Activated T-cell treated with anti-CD3 and anti-CD28 coated beads, Interleukin-2, amount 50 U/mL, for 4 hours (primary cell): ENCODE measurements around the gene IQGAP2. TPM values are rescaled to one million over a fixed set of nuclear protein-coding genes. Genes with fewer than 3 reads are reported as not detected.
A peak's percentile ranks its signal among the peaks of the same experiment; 100 is the strongest.

Experiments
- ATAC-seq, 2 donors: fragments of 200-7000 bp; cut with Tn5 transposase; one replicate each; pipeline ENCODE4 v1.10.0; 2021
- DNase-seq: peaks from one replicate; pipeline ENCODE4 v3.0.0-alpha.2; 2020
- H3K27me3 Mint-ChIP-seq: one replicate; pipeline ENCODE4 v1.8.0; 2021; ENCODE audit warnings: low read depth, mixed read lengths
- H3K36me3 Mint-ChIP-seq: one replicate; pipeline ENCODE4 v1.8.0; 2022; ENCODE audit warnings: mixed read lengths; ENCODE audit not compliant: insufficient read depth
- H3K4me1 Mint-ChIP-seq: one replicate; pipeline ENCODE4 v1.8.0; 2021; ENCODE audit warnings: low read depth, mixed read lengths
- H3K4me3 Mint-ChIP-seq: one replicate; pipeline ENCODE4 v1.8.0; 2021; ENCODE audit warnings: mild to moderate bottlenecking, moderate library complexity, mixed read lengths
- H3K9me3 Mint-ChIP-seq: one replicate; pipeline ENCODE4 v1.8.0; 2021; ENCODE audit warnings: mixed read lengths
- total RNA-seq, 3 donors: library from RNA; stranded (reverse); gene quantifications; one replicate each; pipeline ENCODE4 v1.2.1, GENCODE V29; 2021

IQGAP2 gene
- total RNA-seq, 3 donors from 2014 or later = 34.8 to 59.4 (median 38.3) TPM

GRCh38 chr5:76705574-76705973 is 302.5 kb downstream of the IQGAP2 start:
- Mint-ChIP-seq H3K27me3 (no peaks in the 10 kb centered on the region), H3K4me3 (no peak overlapping the region), H3K36me3 (peaks cover 29% of the 10 kb centered on the region), H3K4me1 (peaks cover 4% of the 10 kb centered on the region), H3K9me3 (no peaks in the 10 kb centered on the region)
- DNase-seq (no peak), ATAC-seq (no peak)

GRCh38 chr5:76709762-76710161 is 306.7 kb downstream of the IQGAP2 start:
- no peak for ATAC-seq
- Mint-ChIP-seq H3K4me3 (no peak overlapping the region), H3K4me1 (peaks cover 22% of the 10 kb centered on the region), H3K9me3 (no peaks in the 10 kb centered on the region), H3K36me3 (peaks cover 11% of the 10 kb centered on the region), H3K27me3 (peaks cover 12% of the 10 kb centered on the region)
- DNase-seq = no peak

- Mint-ChIP-seq H3K4me1 (peaks cover 28% of the 10 kb centered on the region), H3K9me3 (no peaks in the 10 kb centered on the region), H3K36me3 (peaks cover 7% of the 10 kb centered on the region), H3K4me3 (no peak overlapping the region), H3K27me3 (peaks cover 15% of the 10 kb centered on the region)
- ATAC-seq (peak in 1 of 2 donors; percentile 40), DNase-seq (no peak)
These were observed 307.9 kb downstream of the IQGAP2 start for GRCh38 chr5:76710991-76711390.

- peaks cover 39% of the 10 kb centered on the region for H3K4me1 Mint-ChIP-seq
- no peaks in the 10 kb centered on the region for H3K36me3 Mint-ChIP-seq
- peak overlapping the region; percentile 83 for H3K4me3 Mint-ChIP-seq
- H3K27me3 Mint-ChIP-seq = peaks cover 32% of the 10 kb centered on the region
- no peaks in the 10 kb centered on the region for H3K9me3 Mint-ChIP-seq
- no peak for DNase-seq
- peak; percentile 5 to 13 for ATAC-seq
These were observed 311.8 kb downstream of the IQGAP2 start for GRCh38 chr5:76714751-76715485.

GRCh38 chr5:76715486-76715735 is 312.3 kb downstream of the IQGAP2 start:
- peaks cover 37% of the 10 kb centered on the region for H3K4me1 Mint-ChIP-seq
- no peak for ATAC-seq
- no peaks in the 10 kb centered on the region for H3K36me3 Mint-ChIP-seq
- DNase-seq = no peak
- no peaks in the 10 kb centered on the region for H3K9me3 Mint-ChIP-seq
- peaks cover 32% of the 10 kb centered on the region for H3K27me3 Mint-ChIP-seq
- H3K4me3 Mint-ChIP-seq = peak overlapping the region; percentile 83

GRCh38 chr5:76715736-76716455 is 312.8 kb downstream of the IQGAP2 start, which contains the start of gene F2R:
Gene F2R (plus strand): TSS chr5:76716126. CDS start chr5:76716308, 182 bp downstream.
- peak; percentile 80 to 85 for ATAC-seq
- no peaks in the 10 kb centered on the region for H3K9me3 Mint-ChIP-seq
- DNase-seq = peak; percentile 34
- peak within 1 kb of the TSS; percentile 83 for H3K4me3 Mint-ChIP-seq
- H3K4me1 Mint-ChIP-seq = peaks cover 32% of the 10 kb centered on the region
- H3K27me3 Mint-ChIP-seq = peaks cover 32% of the 10 kb centered on the region
- H3K36me3 Mint-ChIP-seq = no peaks in the 10 kb centered on the region

GRCh38 chr5:76716456-76717157 is 313.5 kb downstream of the IQGAP2 start:
- peak overlapping the region; percentile 83 for H3K4me3 Mint-ChIP-seq
- peaks cover 32% of the 10 kb centered on the region for H3K27me3 Mint-ChIP-seq
- ATAC-seq (peak; percentile 4 to 9), DNase-seq (no peak)
- H3K36me3 Mint-ChIP-seq = no peaks in the 10 kb centered on the region
- peaks cover 26% of the 10 kb centered on the region for H3K4me1 Mint-ChIP-seq
- H3K9me3 Mint-ChIP-seq = no peaks in the 10 kb centered on the region

GRCh38 chr5:76717222-76718083 is 314.4 kb downstream of the IQGAP2 start:
- Mint-ChIP-seq H3K4me3 (peak overlapping the region; percentile 83), H3K4me1 (peaks cover 25% of the 10 kb centered on the region), H3K36me3 (no peaks in the 10 kb centered on the region), H3K27me3 (peaks cover 32% of the 10 kb centered on the region), H3K9me3 (no peaks in the 10 kb centered on the region)
- no peak for DNase-seq
- no peak for ATAC-seq

GRCh38 chr5:76718381-76718832 is 315.3 kb downstream of the IQGAP2 start:
- ATAC-seq (no peak), DNase-seq (no peak)
- Mint-ChIP-seq H3K27me3 (peaks cover 32% of the 10 kb centered on the region), H3K4me3 (no peak overlapping the region), H3K9me3 (no peaks in the 10 kb centered on the region), H3K36me3 (no peaks in the 10 kb centered on the region), H3K4me1 (peaks cover 25% of the 10 kb centered on the region)

GRCh38 chr5:76718880-76719279 is 315.8 kb downstream of the IQGAP2 start:
- Mint-ChIP-seq H3K9me3 (no peaks in the 10 kb centered on the region), H3K4me1 (peaks cover 25% of the 10 kb centered on the region), H3K4me3 (no peak overlapping the region), H3K36me3 (no peaks in the 10 kb centered on the region), H3K27me3 (peaks cover 27% of the 10 kb centered on the region)
- DNase-seq (no peak), ATAC-seq (no peak)

GRCh38 chr5:76720988-76721569 is 318.0 kb downstream of the IQGAP2 start:
- Mint-ChIP-seq H3K36me3 (no peaks in the 10 kb centered on the region), H3K4me1 (peaks cover 11% of the 10 kb centered on the region), H3K27me3 (peaks cover 17% of the 10 kb centered on the region), H3K4me3 (no peak overlapping the region), H3K9me3 (no peaks in the 10 kb centered on the region)
- no peak for DNase-seq
- ATAC-seq = no peak

- H3K27me3 Mint-ChIP-seq = peaks cover 4% of the 10 kb centered on the region
These were observed 320.2 kb downstream of the IQGAP2 start for GRCh38 chr5:76723266-76723665.

GRCh38 chr5:76723906-76724305 is 320.8 kb downstream of the IQGAP2 start:
- Mint-ChIP-seq H3K36me3 (peaks cover under 1% of the 10 kb centered on the region), H3K4me1 (no peaks in the 10 kb centered on the region), H3K27me3 (peaks cover 2% of the 10 kb centered on the region), H3K9me3 (peaks cover 4% of the 10 kb centered on the region), H3K4me3 (no peak overlapping the region)
- DNase-seq = no peak
- ATAC-seq = no peak

More at GRCh38 chr5:76723266-76723665, 320.2 kb downstream of the IQGAP2 start:
- no peak overlapping the region for H3K4me3 Mint-ChIP-seq
- DNase-seq (no peak), ATAC-seq (no peak)
- H3K9me3 Mint-ChIP-seq = peaks cover 2% of the 10 kb centered on the region
- no peaks in the 10 kb centered on the region for H3K36me3 Mint-ChIP-seq
- no peaks in the 10 kb centered on the region for H3K4me1 Mint-ChIP-seq
